HL-60/S4 (cell line): ENCODE data around the gene IMPDH2.

Experiments
- in situ Hi-C: fragments of 300-500 bp; cut with MboI; formaldehyde crosslinking; loops from 2 replicates; pipeline ENCODE4 v1.14.3; 2022; ENCODE audit warnings: low sequenced_read_pairs

The IMPDH2 gene

GRCh38 chr3:49007068-49007770 is 22.0 kb downstream of the IMPDH2 start, which contains the start of gene WDR6:
Gene WDR6, plus strand, starts transcription at chr3:49007391. Its CDS starts 41 bp downstream, at chr3:49007432.
- in situ Hi-C loops: no loop called here

DNA sequence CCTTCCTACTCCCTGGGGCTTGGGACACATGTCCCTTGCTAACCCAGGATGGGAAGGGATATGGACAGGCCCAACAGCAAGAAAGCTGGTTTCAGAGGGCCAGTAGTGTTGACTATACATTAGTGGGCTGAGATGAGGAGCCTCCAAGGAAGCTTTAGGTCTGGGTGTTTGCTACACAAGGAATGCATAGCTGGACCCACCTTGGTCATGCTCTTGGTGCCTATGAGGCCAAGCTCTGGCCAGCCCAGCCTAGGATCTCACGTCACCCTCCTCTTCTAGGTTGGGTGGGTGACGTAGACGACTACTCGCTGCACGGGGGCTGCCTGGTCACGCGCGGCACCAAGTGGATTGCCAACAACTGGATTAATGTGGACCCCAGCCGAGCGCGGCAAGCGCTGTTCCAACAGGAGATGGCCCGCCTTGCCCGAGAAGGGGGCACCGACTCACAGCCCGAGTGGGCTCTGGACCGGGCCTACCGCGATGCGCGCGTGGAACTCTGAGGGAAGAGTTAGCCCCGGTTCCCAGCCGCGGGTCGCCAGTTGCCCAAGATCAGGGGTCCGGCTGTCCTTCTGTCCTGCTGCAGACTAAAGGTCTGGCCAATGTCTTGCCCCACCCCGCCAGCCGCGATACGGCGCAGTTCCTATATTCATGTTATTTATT is 22.7 kb downstream of the IMPDH2 start:
- in situ Hi-C loops: no loop called here

GRCh38 chr3:49005998-49006397 is 23.2 kb downstream of the IMPDH2 start:
- in situ Hi-C loops: no loop called here

GRCh38 chr3:49005303-49005680 is 23.9 kb downstream of the IMPDH2 start:
- in situ Hi-C loops: no loop called here

DNA sequence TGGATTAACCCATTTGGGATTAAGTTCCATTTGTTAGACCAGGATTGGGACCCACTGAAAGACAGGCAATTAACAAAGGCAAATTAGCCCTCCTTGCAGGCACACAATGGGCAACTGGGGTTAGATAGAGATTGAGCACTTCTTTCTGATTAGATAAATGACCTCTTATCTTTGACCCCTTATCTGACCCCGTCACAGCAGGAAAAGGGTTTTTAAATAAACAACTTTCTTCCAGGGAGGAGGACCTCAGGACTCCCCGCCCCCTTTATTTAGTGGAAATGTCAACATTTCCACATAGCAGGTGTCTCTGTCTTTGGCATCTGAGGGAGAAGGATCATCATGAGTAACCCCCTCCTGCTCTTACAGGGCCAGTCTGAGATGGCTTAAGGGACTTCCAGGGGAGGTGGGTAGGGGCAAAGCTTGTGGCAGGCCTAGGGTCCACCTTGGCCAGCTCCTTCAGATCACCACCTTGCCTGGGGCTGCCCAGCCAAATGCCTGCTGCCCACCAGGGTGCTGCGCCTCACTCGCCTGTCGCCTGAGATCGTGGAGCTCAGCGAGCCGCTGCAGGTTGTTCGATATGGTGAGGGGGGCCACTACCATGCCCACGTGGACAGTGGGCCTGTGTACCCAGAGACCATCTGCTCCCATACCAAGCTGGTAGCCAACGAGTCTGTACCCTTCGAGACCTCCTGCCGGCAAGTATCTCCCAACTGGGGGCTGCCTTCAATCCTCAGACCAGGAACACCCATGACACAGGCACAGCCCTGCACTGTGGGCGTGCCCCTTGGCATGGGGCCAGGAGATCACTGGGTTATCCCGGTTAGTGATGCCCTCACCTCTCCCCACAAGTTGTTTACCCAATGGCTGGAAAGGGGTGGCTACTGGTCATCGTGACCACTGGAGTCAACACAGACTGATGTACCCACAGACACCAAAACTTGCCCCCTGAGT is 24.6 kb downstream of the IMPDH2 start:
- in situ Hi-C loops: no loop called here

DNA sequence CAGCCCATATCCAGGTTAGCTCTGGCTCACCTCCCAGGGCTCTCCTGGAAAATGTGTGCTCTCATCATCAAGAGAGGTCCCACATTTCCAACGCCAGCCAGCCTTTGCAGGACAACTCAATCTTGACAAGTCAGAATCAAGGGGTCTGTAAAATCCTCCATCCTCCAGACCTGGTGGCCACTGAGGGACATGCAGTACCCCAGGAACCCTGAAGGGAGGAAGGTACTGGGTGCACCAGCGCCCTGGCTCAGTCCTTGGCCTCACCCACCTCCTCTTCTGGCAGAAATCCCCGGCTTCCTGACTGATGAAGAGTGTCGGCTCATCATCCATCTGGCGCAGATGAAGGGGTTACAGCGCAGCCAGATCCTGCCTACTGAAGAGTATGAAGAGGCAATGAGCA is 28.0 kb downstream of the IMPDH2 start:
- in situ Hi-C loops: no loop called here

GRCh38 chr3:48999085-48999858 is 29.9 kb downstream of the IMPDH2 start:
- in situ Hi-C loops: no loop called here

DNA sequence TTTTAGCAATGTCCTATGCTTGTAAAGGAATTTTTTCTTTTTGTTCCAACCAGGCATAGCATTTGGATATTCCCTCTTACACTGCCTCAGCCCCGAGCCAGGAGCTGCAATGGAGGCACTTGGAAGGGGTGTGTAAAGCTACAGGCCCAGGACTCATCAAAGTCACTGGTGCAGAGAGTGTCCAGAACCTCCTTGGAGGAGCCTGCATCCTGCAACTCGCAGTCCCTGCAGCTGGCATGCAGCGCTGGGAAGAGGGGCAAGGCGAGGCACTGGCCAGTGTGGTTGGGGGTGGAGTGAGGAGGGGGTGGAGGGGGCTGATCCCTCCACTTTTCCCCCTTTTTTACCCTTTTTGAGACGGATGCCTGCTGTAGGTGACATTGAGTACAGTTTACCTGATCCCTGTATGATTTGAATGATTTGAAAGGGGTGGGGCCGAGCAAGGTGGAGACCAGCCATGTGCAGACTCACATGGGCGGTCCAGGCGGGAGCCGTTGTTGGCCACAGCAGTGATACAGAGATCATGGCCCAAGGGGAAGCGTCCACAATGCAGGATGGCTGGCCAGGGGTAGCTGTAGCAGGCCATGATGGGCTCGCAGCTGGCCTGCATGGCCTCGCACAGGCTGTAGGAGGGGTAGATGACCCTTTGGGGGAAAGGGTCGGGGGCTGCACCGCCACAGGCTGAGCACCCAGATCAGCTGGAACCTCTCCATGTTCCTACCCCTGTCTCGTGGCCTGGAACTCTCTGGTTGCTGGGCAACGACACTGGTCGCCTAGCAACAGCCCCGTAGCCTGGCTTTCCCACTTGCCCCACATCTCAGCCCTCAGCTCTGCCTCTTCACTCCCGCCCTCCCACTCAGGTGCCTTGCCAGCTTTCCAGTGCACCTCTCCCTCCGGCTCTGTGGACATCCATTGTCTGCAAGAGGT is 31.2 kb downstream of the IMPDH2 start:
- in situ Hi-C loops: no loop called here

DNA sequence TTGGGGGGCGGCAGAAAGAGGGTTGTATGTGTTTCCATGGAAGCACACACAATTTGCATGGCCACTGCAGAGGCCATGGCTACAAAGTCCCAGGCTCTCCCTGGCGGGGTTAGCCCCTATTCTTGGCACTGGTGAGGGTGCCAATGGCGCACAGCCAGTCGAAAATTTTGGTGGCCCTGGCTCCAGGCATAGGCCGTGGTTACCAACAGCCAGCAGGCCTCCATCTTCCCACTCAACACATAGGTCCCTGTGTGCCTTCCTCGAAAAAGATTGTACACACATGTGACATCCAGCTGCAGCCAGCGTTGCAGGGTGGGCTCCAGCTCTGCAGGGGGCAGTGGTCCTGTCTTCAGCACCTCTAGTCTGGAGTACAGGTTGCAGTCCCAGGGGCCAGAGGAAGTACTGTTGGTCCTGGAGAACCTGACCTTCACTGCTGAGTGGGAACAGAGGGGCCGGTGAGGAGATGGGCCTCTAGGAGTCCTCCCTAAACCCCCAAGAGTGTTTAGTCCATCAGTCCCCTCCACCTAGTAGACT is 32.0 kb downstream of the IMPDH2 start:
- in situ Hi-C loops: no loop called here

DNA sequence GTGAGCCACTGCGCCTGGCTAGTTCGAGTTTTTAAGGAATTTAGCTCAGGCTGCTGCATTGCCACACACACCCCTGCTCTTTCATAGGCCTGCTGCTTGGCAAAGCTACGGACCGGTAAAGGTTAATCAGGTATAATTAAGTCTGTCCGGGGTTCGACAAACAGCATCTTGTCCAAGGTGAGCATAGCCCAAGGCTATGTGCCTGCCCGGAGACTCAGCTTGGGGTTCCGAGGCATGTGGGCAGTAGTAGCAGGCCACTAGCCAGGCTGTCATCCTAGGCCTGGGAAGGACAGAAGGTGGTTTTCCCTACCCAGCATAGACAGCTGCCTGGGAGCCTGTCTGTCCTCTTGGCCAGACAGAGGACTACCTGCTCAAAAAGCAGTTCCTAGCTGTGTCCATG is 32.6 kb downstream of the IMPDH2 start:
- in situ Hi-C loops: no loop called here

DNA sequence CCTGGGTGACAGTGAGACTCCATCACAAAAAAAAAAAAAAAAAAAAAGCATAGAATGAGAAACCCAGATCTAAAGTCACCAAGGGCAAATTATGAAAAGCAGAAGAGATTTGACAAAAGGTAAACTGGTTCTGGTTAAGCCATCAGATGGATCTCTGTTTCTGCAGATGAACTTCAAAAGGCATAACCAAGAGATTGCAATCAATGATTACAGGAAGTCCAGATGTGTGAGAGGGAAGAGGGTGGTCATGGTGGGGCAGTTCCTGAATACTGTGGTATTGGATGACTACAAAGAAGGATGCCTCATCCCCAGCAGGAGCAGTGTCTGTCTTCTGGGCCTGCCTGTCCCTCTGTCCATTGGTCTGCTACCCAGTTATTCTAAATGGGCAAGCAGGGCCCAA is 35.4 kb downstream of the IMPDH2 start:
- in situ Hi-C loops: no loop called here

- in situ Hi-C loops: no loop called here
Measured at GRCh38 chr3:48991851-48992545, 37.2 kb downstream of the IMPDH2 start.

DNA sequence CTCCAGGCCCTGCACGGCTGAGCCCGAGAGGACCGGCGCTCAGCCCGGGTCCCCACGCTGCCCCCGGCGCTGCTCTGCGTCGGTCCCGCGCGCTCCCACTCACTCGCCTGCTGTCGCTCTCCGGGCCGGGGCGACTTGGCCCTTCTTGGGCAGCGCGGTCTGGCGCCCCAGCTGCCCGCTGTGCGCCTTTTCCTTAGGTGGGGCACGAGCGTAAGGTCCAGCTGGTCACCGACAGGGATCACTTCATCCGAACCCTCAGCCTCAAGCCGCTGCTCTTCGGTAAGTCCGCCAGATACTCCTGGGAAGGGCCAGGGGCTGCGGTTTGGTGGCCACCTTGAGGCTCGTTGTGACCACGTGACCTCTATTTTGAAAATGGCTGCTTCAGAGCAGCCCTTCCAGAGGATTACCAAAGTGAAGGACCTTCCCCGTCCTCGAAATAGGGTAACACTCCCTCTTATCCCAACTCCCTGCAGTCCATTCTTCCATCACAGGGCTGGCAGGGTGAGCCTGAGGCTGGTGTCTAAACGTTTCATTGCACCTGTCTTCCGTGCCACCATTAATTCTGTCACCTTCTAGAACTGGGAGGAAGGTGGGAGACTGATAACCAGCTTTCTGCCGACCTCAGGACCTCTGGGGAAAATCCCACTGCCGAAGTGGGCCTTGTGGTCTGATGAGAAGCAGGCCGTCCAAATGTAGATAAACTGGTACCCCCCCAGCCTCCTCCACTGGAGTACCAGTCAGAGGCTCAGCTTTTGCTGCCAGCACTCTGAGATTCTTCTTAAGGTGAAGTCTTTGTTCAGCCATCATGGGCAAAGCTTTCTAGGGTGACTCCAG is 38.3 kb downstream of the IMPDH2 start:
- in situ Hi-C loops: no loop called here

GRCh38 chr3:48989796-48990635 is 39.2 kb downstream of the IMPDH2 start, which contains the start of gene P4HTM:
Gene P4HTM, plus strand, starts transcription at chr3:48990241. Its CDS starts 16 bp downstream, at chr3:48990257.
- in situ Hi-C loops: no loop called here

DNA sequence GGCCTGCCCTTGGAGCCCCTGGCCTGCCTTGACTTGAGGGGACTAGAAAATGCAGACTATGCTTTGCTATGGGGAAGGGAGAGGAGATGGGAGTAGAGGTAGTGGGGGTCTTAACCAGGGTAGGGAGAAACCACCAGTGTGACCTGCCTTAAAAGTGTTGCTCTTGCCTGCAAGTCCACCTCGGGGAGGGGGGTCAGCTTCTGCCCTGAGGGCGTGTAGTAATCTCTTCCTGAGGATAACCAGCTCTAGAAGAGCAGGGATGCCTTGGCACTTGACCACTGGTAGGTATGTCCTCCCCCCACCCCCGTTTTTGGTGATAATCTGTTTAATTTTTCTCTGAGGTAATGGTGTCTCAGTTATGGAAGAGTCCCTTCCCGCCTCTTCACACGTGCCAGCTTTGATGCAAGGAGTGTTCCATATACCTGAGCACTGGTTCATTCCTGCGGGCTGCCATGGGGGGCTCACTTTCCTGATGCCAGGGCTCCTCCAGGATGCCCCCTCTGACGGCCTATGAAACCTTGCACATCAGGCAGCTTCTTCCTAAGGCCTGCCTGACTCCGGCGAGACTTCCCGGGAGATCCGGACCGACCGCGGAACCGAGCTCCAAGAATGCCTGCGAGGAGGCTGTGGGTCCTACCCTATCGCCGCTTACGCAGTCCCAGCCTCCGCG is 39.9 kb downstream of the IMPDH2 start:
- in situ Hi-C loops: no loop called here

- in situ Hi-C loops: no loop called here
Measured at GRCh38 chr3:48985831-48986376, 43.3 kb downstream of the IMPDH2 start.
